SK-N-SH treated with all-trans-retinoic acid at 6 μM for 48 hours (cell line): ENCODE results near the gene LIMS4.
"Not testable (repeated sequence)": the region's sequence is repeated elsewhere in the genome, so short reads cannot be mapped to it uniquely, and the experiment has no call there.

Experiments used
- ESRRG ChIP-seq: fragments of 250-450 bp; sonication (Bioruptor Pico); IDR thresholded peaks from 2 replicates; pipeline ENCODE4 v1.6.1; 2021; ENCODE audit warnings: mild to moderate bottlenecking
- ISL1 ChIP-seq: fragments of 250-450 bp; sonication (Bioruptor Pico); IDR thresholded peaks from 2 replicates; pipeline ENCODE4 v2.1.2; 2022; ENCODE audit warnings: mild to moderate bottlenecking, moderate library complexity
- POU6F1 ChIP-seq: fragments of 250-450 bp; sonication (Bioruptor Pico); IDR thresholded peaks from 2 replicates; pipeline ENCODE4 v1.8.0; 2021; ENCODE audit warnings: low read depth, mild to moderate bottlenecking, moderate library complexity, borderline replicate concordance
- PPARA ChIP-seq: fragments of 250-450 bp; sonication (Bioruptor Pico); IDR thresholded peaks from 2 replicates; pipeline ENCODE4 v1.5.0; 2020; ENCODE audit warnings: mild to moderate bottlenecking, borderline replicate concordance
- SNAI2 ChIP-seq: fragments of 250-450 bp; sonication (Bioruptor Pico); IDR thresholded peaks from 2 replicates; pipeline ENCODE4 v1.5.0; 2020; ENCODE audit warnings: mild to moderate bottlenecking, moderate library complexity
- TSHZ2 ChIP-seq: fragments of 250-450 bp; sonication (Bioruptor Pico); IDR thresholded peaks from 2 replicates; pipeline ENCODE4 v1.5.0; 2020; ENCODE audit warnings: mild to moderate bottlenecking, moderate library complexity
- ZFP3 ChIP-seq: fragments of 250-450 bp; sonication (Bioruptor Pico); IDR thresholded peaks from 2 replicates; pipeline ENCODE4 v1.5.0; 2020; ENCODE audit warnings: mild to moderate bottlenecking, moderate library complexity
- ZFP30 ChIP-seq: fragments of 450-650 bp; formaldehyde crosslinking; IDR thresholded peaks from 2 replicates; pipeline ENCODE4 v1.5.0; 2022; ENCODE audit warnings: mild to moderate bottlenecking, moderate library complexity
- ZNF565 ChIP-seq: fragments of 450-650 bp; formaldehyde crosslinking; conservative IDR thresholded peaks from 2 replicates; pipeline ENCODE4 v1.5.0; 2020; ENCODE audit warnings: low read depth, mild to moderate bottlenecking, moderate library complexity
- TF ChIP-seq, protein P1 (sequence below): fragments of 250-450 bp; sonication (Bioruptor Pico); IDR thresholded peaks from 2 replicates; pipeline ENCODE4 v1.5.1; 2020; ENCODE audit warnings: low read depth, mild to moderate bottlenecking, moderate library complexity
- TF ChIP-seq, protein P2 (sequence below): fragments of 250-450 bp; sonication (Bioruptor Pico); IDR thresholded peaks from 2 replicates; pipeline ENCODE4 v1.5.1; 2021; ENCODE audit warnings: mild to moderate bottlenecking, moderate library complexity
- TF ChIP-seq, protein P3 (sequence below): fragments of 250-450 bp; sonication (Bioruptor Pico); IDR thresholded peaks from 2 replicates; pipeline ENCODE4 v1.8.0; 2020; ENCODE audit warnings: mild to moderate bottlenecking, moderate library complexity, borderline replicate concordance

DNA sequence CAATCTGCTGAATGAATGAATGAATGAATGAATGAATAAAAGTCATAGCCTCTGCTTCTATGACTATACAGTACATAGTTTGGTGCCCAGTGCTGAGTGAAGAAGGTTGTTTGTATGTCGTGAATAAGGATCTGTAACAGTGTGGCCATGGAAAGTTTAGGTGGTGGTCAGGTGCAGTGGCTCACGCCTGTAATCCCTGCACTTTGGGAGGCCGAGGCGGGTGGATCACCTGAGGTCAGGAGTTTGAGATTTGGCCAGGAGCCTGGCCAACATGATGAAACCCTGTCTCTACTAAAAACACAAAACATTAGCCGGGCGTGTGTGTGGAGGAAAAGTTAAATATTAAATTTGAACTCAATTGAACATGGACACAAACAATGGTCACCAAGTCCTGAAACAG, 4.3 kb upstream of the LIMS4 start:
- TF ChIP-seq, protein P1, sequence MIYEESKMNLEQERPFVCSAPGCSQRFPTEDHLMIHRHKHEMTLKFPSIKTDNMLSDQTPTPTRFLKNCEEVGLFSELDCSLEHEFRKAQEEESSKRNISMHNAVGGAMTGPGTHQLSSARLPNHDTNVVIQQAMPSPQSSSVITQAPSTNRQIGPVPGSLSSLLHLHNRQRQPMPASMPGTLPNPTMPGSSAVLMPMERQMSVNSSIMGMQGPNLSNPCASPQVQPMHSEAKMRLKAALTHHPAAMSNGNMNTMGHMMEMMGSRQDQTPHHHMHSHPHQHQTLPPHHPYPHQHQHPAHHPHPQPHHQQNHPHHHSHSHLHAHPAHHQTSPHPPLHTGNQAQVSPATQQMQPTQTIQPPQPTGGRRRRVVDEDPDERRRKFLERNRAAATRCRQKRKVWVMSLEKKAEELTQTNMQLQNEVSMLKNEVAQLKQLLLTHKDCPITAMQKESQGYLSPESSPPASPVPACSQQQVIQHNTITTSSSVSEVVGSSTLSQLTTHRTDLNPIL = not testable (repeated sequence)
- TF ChIP-seq ESRRG (CRISPR knock-in tag); SNAI2 (CRISPR knock-in tag); PPARA; ISL1; ZFP30 (CRISPR knock-in tag); POU6F1 (CRISPR knock-in tag); ZFP3 (CRISPR knock-in tag); ZNF565; TSHZ2 (CRISPR knock-in tag): not testable (repeated sequence)
- TF ChIP-seq, protein P2, sequence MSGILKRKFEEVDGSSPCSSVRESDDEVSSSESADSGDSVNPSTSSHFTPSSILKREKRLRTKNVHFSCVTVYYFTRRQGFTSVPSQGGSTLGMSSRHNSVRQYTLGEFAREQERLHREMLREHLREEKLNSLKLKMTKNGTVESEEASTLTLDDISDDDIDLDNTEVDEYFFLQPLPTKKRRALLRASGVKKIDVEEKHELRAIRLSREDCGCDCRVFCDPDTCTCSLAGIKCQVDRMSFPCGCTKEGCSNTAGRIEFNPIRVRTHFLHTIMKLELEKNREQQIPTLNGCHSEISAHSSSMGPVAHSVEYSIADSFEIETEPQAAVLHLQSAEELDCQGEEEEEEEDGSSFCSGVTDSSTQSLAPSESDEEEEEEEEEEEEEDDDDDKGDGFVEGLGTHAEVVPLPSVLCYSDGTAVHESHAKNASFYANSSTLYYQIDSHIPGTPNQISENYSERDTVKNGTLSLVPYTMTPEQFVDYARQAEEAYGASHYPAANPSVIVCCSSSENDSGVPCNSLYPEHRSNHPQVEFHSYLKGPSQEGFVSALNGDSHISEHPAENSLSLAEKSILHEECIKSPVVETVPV (CRISPR knock-in tag) = not testable (repeated sequence)
- TF ChIP-seq, protein P3, sequence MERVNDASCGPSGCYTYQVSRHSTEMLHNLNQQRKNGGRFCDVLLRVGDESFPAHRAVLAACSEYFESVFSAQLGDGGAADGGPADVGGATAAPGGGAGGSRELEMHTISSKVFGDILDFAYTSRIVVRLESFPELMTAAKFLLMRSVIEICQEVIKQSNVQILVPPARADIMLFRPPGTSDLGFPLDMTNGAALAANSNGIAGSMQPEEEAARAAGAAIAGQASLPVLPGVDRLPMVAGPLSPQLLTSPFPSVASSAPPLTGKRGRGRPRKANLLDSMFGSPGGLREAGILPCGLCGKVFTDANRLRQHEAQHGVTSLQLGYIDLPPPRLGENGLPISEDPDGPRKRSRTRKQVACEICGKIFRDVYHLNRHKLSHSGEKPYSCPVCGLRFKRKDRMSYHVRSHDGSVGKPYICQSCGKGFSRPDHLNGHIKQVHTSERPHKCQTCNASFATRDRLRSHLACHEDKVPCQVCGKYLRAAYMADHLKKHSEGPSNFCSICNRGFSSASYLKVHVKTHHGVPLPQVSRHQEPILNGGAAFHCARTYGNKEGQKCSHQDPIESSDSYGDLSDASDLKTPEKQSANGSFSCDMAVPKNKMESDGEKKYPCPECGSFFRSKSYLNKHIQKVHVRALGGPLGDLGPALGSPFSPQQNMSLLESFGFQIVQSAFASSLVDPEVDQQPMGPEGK = not testable (repeated sequence)
